DOHH2 (cell line): ENCODE measurements around the gene KLC4.
A peak's percentile ranks its signal among the peaks of the same experiment; 100 is the strongest.

Source experiments
- H3F3A ChIP-seq: fragments of 200-600 bp; sonication (generic), shearing (Covaris generic); 2 replicates; pipeline ENCODE4 v1.6.0; 2016; ENCODE audit warnings: antibody characterized with exemption, mild to moderate bottlenecking; ENCODE audit not compliant: control insufficient read depth, insufficient read depth
- H3K27ac ChIP-seq: fragments of 200-600 bp; sonication (generic); 2 replicates; pipeline ENCODE4 v1.5.1; 2014; ENCODE audit warnings: low read depth, mild to moderate bottlenecking, low read length, moderate library complexity
- H3K27me3 ChIP-seq: fragments of 200-600 bp; sonication (generic); 2 replicates; pipeline ENCODE4 v1.6.1; 2014; ENCODE audit warnings: mild to moderate bottlenecking, low read length, mixed read lengths; ENCODE audit not compliant: control insufficient read depth
- H3K36me3 ChIP-seq: fragments of 200-600 bp; sonication (generic); 2 replicates; pipeline ENCODE4 v1.6.1; 2014; ENCODE audit warnings: mild to moderate bottlenecking, low read length, moderate library complexity, mixed read lengths; ENCODE audit not compliant: control insufficient read depth
- H3K4me1 ChIP-seq: fragments of 200-600 bp; sonication (generic); 2 replicates; pipeline ENCODE4 v1.6.1; 2014; ENCODE audit warnings: mild to moderate bottlenecking, low read length, mixed read lengths; ENCODE audit not compliant: control insufficient read depth
- H3K4me2 ChIP-seq: fragments of 200-600 bp; sonication (generic); 2 replicates; pipeline ENCODE4 v1.6.0; 2014; ENCODE audit warnings: mild to moderate bottlenecking, low read length, moderate library complexity
- H3K4me3 ChIP-seq: fragments of 200-600 bp; sonication (generic); 2 replicates; pipeline ENCODE4 v1.5.1; 2014; ENCODE audit warnings: mild to moderate bottlenecking, low read length, mixed read lengths
- H3K79me2 ChIP-seq: fragments of 200-600 bp; sonication (generic); 2 replicates; pipeline ENCODE4 v1.6.1; 2014; ENCODE audit warnings: mild to moderate bottlenecking, low read length, mixed read lengths; ENCODE audit not compliant: control insufficient read depth
- H3K9me2 ChIP-seq: fragments of 200-600 bp; sonication (generic); replicated peaks from 2 replicates; pipeline ENCODE4 v1.6.1; 2014; ENCODE audit warnings: mild to moderate bottlenecking, low read length, mixed read lengths; ENCODE audit not compliant: control insufficient read depth
- H3K9me3 ChIP-seq: fragments of 200-600 bp; sonication (generic); 2 replicates; pipeline ENCODE4 v1.6.1; 2014; ENCODE audit warnings: antibody characterized with exemption, low read length, mixed read lengths; ENCODE audit not compliant: control insufficient read depth, insufficient read depth
- H4K20me1 ChIP-seq: fragments of 200-600 bp; sonication (generic); 2 replicates; pipeline ENCODE4 v1.6.0; 2014; ENCODE audit warnings: low read depth, mild to moderate bottlenecking, antibody characterized with exemption, low read length, moderate library complexity; ENCODE audit not compliant: control insufficient read depth, insufficient read depth
- CTCF ChIP-seq: fragments of 200-600 bp; sonication (generic); IDR thresholded peaks from one replicate; pipeline ENCODE4 v1.5.1; 2014; ENCODE audit warnings: antibody characterized with exemption, mild to moderate bottlenecking, low read depth, low read length; ENCODE audit not compliant: poor library complexity, severe bottlenecking
- EZH2phosphoT487 ChIP-seq: fragments of 200-600 bp; sonication (generic); IDR thresholded peaks from 2 replicates; pipeline ENCODE4 v1.6.1; 2017; ENCODE audit warnings: borderline replicate concordance, mild to moderate bottlenecking, antibody characterized with exemption, low read length, moderate library complexity, mixed read lengths

Gene KLC4

GRCh38 chr6:43020052-43020705 lies 39.3 kb upstream of the KLC4 start:
- Histone ChIP-seq H3K36me3 (peaks cover 56% of the 10 kb centered on the region), H3F3A (peaks cover 14% of the 10 kb centered on the region), H3K9me3 (no peaks in the 10 kb centered on the region), H3K79me2 (peaks cover 53% of the 10 kb centered on the region), H3K9me2 (no peaks in the 10 kb centered on the region), H4K20me1 (no peaks in the 10 kb centered on the region), H3K27me3 (no peaks in the 10 kb centered on the region), H3K4me2 (no peak overlapping the region), H3K4me3 (no peak overlapping the region), H3K4me1 (peaks cover 26% of the 10 kb centered on the region), H3K27ac (no peak overlapping the region)
- TF ChIP-seq CTCF, result no peak
- TF ChIP-seq EZH2phosphoT487, result no peak

GRCh38 chr6:43020847-43021246 lies 38.6 kb upstream of the KLC4 start:
- H3K27ac ChIP-seq, result peak overlapping the region; percentile 74
- no peaks in the 10 kb centered on the region for H3K9me3 ChIP-seq
- no peaks in the 10 kb centered on the region for H3K9me2 ChIP-seq
- H4K20me1 ChIP-seq, result no peaks in the 10 kb centered on the region
- peak overlapping the region; percentile 74 for H3K4me2 ChIP-seq
- no peaks in the 10 kb centered on the region for H3K27me3 ChIP-seq
- H3F3A ChIP-seq, result peaks cover 14% of the 10 kb centered on the region
- peaks cover 60% of the 10 kb centered on the region for H3K36me3 ChIP-seq
- H3K79me2 ChIP-seq, result peaks cover 46% of the 10 kb centered on the region
- no peak for TF ChIP-seq EZH2phosphoT487
- TF ChIP-seq CTCF, result no peak
- H3K4me1 ChIP-seq, result peaks cover 23% of the 10 kb centered on the region
- H3K4me3 ChIP-seq, result peak overlapping the region; percentile 85

GRCh38 chr6:43021270-43022047 lies 38.0 kb upstream of the KLC4 start, which contains the start of gene RRP36:
TSS of gene RRP36 (plus strand) at chr6:43021623. CDS start at chr6:43021655, 32 bp downstream.
- Histone ChIP-seq H3K79me2 (peaks cover 40% of the 10 kb centered on the region), H3K4me2 (peak within 1 kb of the TSS; percentile 74), H3K4me3 (peak within 1 kb of the TSS; percentile 85), H3F3A (peaks cover 14% of the 10 kb centered on the region), H3K4me1 (peaks cover 17% of the 10 kb centered on the region), H3K27me3 (no peaks in the 10 kb centered on the region), H3K9me2 (no peaks in the 10 kb centered on the region), H3K36me3 (peaks cover 65% of the 10 kb centered on the region), H3K27ac (peak within 1 kb of the TSS; percentile 74), H4K20me1 (no peaks in the 10 kb centered on the region), H3K9me3 (no peaks in the 10 kb centered on the region)
- TF ChIP-seq EZH2phosphoT487, result no peak
- TF ChIP-seq CTCF, result no peak
